WTC11 (cell line): Measurements from ENCODE around the gene SKI. TPM values are rescaled to one million over a fixed set of nuclear protein-coding genes. Genes with fewer than 3 reads are reported as not detected.

Experiments used
- ATAC-seq: fragments of 200-7000 bp; cut with Tn5 transposase; 2 replicates; pipeline ENCODE4 v1.10.0; 2021; ENCODE audit warnings: mild to moderate bottlenecking, moderate library complexity
- CTCF ChIA-PET: fragments of 300-600 bp; sonication (Branson Sonifier 250); formaldehyde crosslinking; loops from one replicate; lab custom pipeline; 2021; ENCODE audit warnings: antibody characterized with exemption; lab: Charles Lee
- POLR2A ChIA-PET: fragments of 350-600 bp; sonication (Branson Sonifier 250); formaldehyde crosslinking; loops from one replicate; lab custom pipeline; 2021; ENCODE audit warnings: antibody characterized with exemption; lab: Charles Lee
- DNase-seq: peaks from one replicate; pipeline ENCODE4 v3.0.0; 2021; ENCODE audit warnings: low spot score
- H3K27ac Mint-ChIP-seq: 2 replicates; pipeline ENCODE4 v1.8.0; 2021; ENCODE audit warnings: mixed read lengths
- H3K27me3 Mint-ChIP-seq: 2 replicates; pipeline ENCODE4 v1.8.0; 2021; ENCODE audit warnings: low read depth, mild to moderate bottlenecking, moderate library complexity, mixed read lengths
- H3K36me3 Mint-ChIP-seq: 2 replicates; pipeline ENCODE4 v1.8.0; 2021; ENCODE audit warnings: mixed read lengths
- H3K4me1 Mint-ChIP-seq: 2 replicates; pipeline ENCODE4 v1.8.0; 2022; ENCODE audit warnings: mixed read lengths
- H3K4me3 Mint-ChIP-seq: 2 replicates; pipeline ENCODE4 v1.8.0; 2021; ENCODE audit warnings: mild to moderate bottlenecking, moderate library complexity, mixed read lengths
- H3K9me3 Mint-ChIP-seq: 2 replicates; pipeline ENCODE4 v1.8.0; 2021; ENCODE audit warnings: mixed read lengths
- ARID4B ChIP-seq: sonication (generic); formaldehyde crosslinking; IDR thresholded peaks from 2 replicates; pipeline ENCODE4 v1.8.0; 2023; ENCODE audit warnings: missing genetic modification reagents, mild to moderate bottlenecking, borderline replicate concordance
- ATF2 ChIP-seq: sonication (generic); formaldehyde crosslinking; IDR thresholded peaks from 2 replicates; pipeline ENCODE4 v1.8.1; 2022; ENCODE audit warnings: low read depth, missing genetic modification reagents, borderline replicate concordance
- FOXP1 ChIP-seq: sonication (generic); formaldehyde crosslinking; IDR thresholded peaks from 2 replicates; pipeline ENCODE4 v1.8.0; 2022; ENCODE audit warnings: missing genetic modification reagents, mild to moderate bottlenecking, moderate library complexity, borderline replicate concordance
- GRHL2 ChIP-seq: fragments of 250-450 bp; sonication (Bioruptor Pico); IDR thresholded peaks from 2 replicates; pipeline ENCODE4 v1.8.0; 2022; ENCODE audit warnings: mild to moderate bottlenecking, moderate library complexity; ENCODE audit not compliant: insufficient replicate concordance, severe bottlenecking
- GTF2I ChIP-seq: fragments of 250-450 bp; sonication (Bioruptor Pico); conservative IDR thresholded peaks from 2 replicates; pipeline ENCODE4 v1.4.0; 2021; ENCODE audit warnings: mild to moderate bottlenecking
- KAT7 ChIP-seq: sonication (generic); formaldehyde crosslinking; IDR thresholded peaks from 2 replicates; pipeline ENCODE4 v1.8.1; 2023; ENCODE audit warnings: missing genetic modification reagents, mild to moderate bottlenecking, borderline replicate concordance
- RELA ChIP-seq: sonication (generic); formaldehyde crosslinking; IDR thresholded peaks from 2 replicates; pipeline ENCODE4 v1.8.1; 2022; ENCODE audit warnings: missing genetic modification reagents, mild to moderate bottlenecking, borderline replicate concordance
- TCF7 ChIP-seq: sonication (generic); formaldehyde crosslinking; IDR thresholded peaks from 2 replicates; pipeline ENCODE4 v1.8.0; 2022; ENCODE audit warnings: mild to moderate bottlenecking, low read depth, missing genetic modification reagents, moderate library complexity
- ZBTB21 ChIP-seq: sonication (generic); formaldehyde crosslinking; IDR thresholded peaks from 2 replicates; pipeline ENCODE4 v1.8.1; 2023; ENCODE audit warnings: mild to moderate bottlenecking, missing genetic modification reagents, borderline replicate concordance
- ZNF121 ChIP-seq: sonication (generic); formaldehyde crosslinking; IDR thresholded peaks from 2 replicates; pipeline ENCODE4 v1.8.0; 2023; ENCODE audit warnings: missing genetic modification reagents
- ZNF512 ChIP-seq: sonication (generic); formaldehyde crosslinking; IDR thresholded peaks from 2 replicates; pipeline ENCODE4 v1.8.1; 2022; ENCODE audit warnings: missing genetic modification reagents, borderline replicate concordance
- total RNA-seq: library from RNA; stranded (reverse); gene quantifications from 3 replicates; pipeline ENCODE4 v1.2.3, GENCODE V29; 2021
- TF ChIP-seq, protein P1 (sequence below): sonication (generic); formaldehyde crosslinking; IDR thresholded peaks from 2 replicates; pipeline ENCODE4 v1.8.1; 2023; ENCODE audit warnings: mild to moderate bottlenecking, moderate library complexity, missing genetic modification reagents

Gene SKI
- total RNA-seq, 1 experiment from 2014 or later: 88.6 TPM

GRCh38 chr1:2255420-2256369 lies 27.6 kb downstream of the SKI start:
- no peaks in the 10 kb centered on the region for H3K27me3 Mint-ChIP-seq
- no peak for ATAC-seq

GRCh38 chr1:2256435-2257244 lies 28.5 kb downstream of the SKI start:
- POLR2A ChIA-PET: interaction anchor here (0.5 to 1.0 kb wide), 2 partner anchors 16 to 22 kb away, joined by 3 read pairs; no protein-coding TSS in a partner anchor
- Mint-ChIP-seq H3K4me1 (peaks cover 44% of the 10 kb centered on the region), H3K4me3 (no peak overlapping the region), H3K36me3 (peaks cover 11% of the 10 kb centered on the region), H3K27ac (no peak overlapping the region; the same call in 1 of the 2 replicates), H3K9me3 (peaks cover 4% of the 10 kb centered on the region), H3K27me3 (no peaks in the 10 kb centered on the region)
- CTCF ChIA-PET: interaction anchor here (1.2 to 1.8 kb wide), 3 partner anchors 62 to 125 kb away, joined by 3 to 8 read pairs (median 3); partner anchors contain the start of gene FAAP20
- TF ChIP-seq GTF2I (CRISPR knock-in tag) (no peak), ZNF121 (CRISPR knock-in tag) (no peak), ZNF512 (no peak), TCF7 (no peak), ATF2 (CRISPR knock-in tag) (no peak), ARID4B (0 out of 2 replicates have a peak, but pooled peaks have one; percentile 44), KAT7 (no peak)
- TF ChIP-seq, protein P1, sequence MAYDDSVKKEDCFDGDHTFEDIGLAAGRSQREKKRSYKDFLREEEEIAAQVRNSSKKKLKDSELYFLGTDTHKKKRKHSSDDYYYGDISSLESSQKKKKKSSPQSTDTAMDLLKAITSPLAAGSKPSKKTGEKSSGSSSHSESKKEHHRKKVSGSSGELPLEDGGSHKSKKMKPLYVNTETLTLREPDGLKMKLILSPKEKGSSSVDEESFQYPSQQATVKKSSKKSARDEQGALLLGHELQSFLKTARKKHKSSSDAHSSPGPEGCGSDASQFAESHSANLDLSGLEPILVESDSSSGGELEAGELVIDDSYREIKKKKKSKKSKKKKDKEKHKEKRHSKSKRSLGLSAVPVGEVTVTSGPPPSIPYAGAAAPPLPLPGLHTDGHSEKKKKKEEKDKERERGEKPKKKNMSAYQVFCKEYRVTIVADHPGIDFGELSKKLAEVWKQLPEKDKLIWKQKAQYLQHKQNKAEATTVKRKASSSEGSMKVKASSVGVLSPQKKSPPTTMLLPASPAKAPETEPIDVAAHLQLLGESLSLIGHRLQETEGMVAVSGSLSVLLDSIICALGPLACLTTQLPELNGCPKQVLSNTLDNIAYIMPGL (CRISPR knock-in tag): no peak
- DNase-seq (no peak), ATAC-seq (no peak)

More at GRCh38 chr1:2255420-2256369, 27.6 kb downstream of the SKI start:
- H3K4me1 Mint-ChIP-seq: peaks cover 44% of the 10 kb centered on the region
- H3K9me3 Mint-ChIP-seq: peaks cover 4% of the 10 kb centered on the region
- no peak overlapping the region for H3K27ac Mint-ChIP-seq
- no peak for DNase-seq
- no peak overlapping the region for H3K4me3 Mint-ChIP-seq
- TF ChIP-seq RELA (CRISPR knock-in tag) (no peak), FOXP1 (CRISPR knock-in tag) (no peak), GRHL2 (no peak), ZBTB21 (CRISPR knock-in tag) (peak; percentile 97)
- peaks cover 11% of the 10 kb centered on the region for H3K36me3 Mint-ChIP-seq
- ChIA-PET POLR2A (no interaction called here), CTCF (interaction anchor here (0.6 to 1.8 kb wide), 3 partner anchors 61 to 1135 kb away, joined by 3 to 8 read pairs (median 4); partner anchors contain the start of gene FAAP20)
